Fibroblast of skin of abdomen (primary cell): ENCODE results near the gene GRB10.

ENCODE experiments used
- DNase-seq: peaks from one replicate; pipeline ENCODE4 v3.0.0-alpha.2; 2013

The GRB10 gene

DNA sequence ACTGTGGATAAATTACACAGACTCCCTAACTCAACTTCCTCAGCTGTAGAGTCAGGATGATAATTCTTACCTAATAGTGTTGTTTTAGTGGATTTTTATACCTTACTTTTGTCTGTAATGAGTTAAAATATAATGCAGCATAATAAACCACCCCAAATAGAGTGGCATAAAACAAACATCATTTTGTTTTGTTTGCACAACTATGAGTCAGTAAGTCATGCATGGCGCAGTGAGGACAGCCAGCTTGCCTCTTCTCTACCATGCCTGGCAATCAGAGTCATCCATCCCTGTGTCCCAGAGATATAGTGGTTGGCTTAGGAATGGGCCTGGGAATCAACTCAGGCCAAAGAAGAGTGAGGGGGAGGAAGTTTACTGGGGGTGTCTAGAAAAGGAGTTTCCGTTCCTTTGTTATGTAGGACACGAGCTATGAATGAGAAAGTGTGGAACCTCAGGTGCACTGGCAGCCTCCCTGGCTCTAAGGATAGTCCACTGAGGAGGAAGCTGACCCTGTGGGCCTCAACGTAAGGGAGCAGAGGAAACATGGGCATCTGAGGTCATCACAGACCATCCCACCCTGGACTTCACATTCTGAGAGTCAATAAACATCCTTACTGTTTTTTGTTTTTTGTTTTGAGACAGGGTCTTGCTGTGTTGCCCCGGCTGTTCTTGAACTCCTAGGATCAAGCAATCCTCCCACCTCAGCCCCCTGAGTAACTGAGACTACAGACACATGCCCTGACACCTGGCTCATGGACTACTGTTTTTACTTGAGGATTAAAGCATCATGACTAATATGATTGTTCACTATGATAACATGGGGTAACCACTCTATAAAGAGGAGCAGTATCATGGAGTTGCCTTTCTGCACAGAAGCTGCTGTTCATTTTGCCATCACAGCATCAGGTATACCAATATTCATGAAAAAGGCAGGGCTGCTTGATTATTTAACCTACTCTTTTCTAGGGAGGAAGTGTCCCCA, 21.0 kb upstream of the GRB10 start:
- DNase-seq: no peak

DNA sequence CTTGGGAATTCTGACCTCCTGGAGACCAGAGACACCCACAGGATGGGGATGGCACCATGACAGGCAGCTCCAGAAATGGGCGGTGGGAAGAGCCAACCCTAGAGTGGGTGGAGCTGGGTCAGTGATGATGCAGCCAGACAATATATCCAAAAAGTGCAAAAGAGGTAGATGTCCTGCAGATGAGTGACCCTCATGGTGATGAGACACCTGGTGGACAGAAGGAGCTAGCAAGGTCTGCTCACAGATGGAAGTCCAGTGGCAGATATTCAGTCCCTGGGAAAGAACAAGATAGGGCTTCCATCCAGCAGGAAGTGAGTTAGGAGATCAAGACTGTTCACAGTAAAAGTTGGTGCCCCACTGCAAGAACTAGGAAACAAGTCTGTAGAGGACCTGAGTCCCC, 19.2 kb upstream of the GRB10 start:
- DNase-seq: no peak

DNA sequence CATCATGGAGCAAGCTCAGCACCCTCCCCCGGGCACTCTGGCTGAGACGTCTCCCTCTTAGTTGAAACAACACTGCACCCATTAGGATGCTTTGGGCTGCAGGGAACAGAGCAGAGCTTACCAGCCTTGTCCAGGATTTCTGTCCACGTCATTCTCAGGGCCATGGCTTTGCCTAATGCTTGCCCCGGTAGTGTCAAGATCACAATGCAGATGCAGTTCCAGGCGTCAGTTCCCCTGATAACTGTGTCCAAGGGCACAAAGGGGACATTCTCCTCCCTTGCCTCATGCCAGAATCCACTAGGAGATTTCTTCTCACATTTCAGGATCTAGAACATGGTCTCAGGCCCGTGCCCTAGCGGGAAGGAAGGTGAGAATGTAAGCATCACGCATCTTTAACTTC, 17.2 kb upstream of the GRB10 start:
- DNase-seq: no peak

DNA sequence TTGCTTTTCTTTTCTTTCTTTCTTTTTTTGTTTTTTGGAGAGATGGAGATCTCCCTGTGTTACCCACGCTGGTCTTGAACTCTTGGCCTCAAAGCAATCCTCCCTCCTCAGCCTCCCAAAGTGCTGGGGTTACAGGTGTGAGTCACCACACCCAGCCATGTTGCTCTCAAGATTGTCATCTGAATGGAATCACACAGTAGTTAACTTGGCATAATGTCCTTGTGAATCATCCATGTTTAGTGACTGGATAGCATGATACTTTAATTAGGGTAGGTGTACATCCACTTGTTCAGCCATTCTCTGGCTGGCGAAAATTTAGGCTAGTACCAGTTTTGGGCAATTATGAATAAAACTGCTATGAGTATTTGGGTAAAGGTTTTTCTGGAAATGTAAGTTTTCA, 15.4 kb upstream of the GRB10 start:
- DNase-seq: no peak

DNA sequence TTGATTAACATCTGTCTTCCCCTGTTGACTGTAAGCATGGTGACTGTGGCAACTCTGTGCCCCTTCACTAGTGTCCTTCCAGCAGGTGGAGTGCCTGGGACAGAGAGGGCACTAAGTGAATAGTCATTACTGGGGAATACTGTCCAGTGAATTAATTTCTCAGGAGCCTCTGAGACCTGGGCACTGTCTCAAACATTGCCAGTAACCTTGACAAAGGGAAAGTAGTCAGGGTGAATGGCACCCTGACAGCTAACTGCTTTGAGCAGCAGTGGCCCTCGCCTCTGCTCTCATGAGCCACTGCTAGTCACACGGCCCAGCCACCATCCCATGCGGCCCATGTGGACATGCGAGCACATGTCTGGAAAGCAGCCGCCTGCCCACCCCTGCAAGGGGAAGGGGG, 13.1 kb upstream of the GRB10 start:
- DNase-seq: no peak

DNA sequence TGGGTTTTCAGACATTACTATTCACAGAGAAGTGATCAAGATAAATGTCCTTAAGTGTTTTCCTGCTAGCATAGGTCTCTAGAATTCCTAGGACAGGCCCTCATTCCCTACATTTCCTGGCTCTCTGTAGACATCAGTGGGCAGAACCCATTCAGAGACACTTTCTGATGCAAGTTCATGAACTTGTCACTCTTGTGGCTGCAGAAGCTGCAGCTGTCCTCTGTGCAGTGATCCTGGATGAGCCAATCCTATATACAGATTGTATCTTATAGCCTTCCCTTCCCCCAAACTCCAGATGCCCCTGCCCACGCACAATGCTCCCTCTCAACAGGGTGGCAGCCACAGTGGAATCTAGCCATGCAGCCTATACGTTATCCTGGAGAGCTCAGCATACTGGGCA, 12.6 kb upstream of the GRB10 start:
- no peak for DNase-seq

DNA sequence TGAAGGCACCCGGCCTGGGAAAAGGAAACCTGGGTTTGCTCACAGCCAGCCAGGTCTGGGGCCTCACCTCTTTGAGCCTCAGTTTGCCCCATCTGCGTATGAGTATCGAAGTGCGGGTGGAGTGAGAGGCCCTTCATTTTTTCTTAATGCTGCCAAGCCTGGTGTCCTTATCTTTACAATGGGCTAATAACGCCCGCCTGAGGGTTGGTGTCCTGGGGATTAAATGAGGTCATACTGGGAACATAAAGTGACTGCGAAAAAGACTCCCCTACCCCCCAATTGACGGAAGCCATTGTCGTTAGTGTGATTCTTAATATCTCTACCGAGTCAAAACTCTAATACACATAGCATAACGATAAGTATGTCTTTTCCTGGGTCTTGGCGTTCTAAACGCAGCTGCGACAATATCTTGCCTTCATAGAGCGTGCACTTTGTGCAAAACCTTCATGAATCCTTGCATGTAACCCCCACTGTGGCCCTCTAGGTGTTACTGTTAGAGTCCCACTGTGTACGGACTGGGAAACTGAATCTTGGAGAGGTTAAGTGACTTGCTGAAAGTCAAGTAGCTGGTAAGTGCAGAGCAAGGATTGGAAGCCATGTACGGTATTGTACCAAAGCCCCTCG, 11.4 kb upstream of the GRB10 start:
- DNase-seq: no peak

DNA sequence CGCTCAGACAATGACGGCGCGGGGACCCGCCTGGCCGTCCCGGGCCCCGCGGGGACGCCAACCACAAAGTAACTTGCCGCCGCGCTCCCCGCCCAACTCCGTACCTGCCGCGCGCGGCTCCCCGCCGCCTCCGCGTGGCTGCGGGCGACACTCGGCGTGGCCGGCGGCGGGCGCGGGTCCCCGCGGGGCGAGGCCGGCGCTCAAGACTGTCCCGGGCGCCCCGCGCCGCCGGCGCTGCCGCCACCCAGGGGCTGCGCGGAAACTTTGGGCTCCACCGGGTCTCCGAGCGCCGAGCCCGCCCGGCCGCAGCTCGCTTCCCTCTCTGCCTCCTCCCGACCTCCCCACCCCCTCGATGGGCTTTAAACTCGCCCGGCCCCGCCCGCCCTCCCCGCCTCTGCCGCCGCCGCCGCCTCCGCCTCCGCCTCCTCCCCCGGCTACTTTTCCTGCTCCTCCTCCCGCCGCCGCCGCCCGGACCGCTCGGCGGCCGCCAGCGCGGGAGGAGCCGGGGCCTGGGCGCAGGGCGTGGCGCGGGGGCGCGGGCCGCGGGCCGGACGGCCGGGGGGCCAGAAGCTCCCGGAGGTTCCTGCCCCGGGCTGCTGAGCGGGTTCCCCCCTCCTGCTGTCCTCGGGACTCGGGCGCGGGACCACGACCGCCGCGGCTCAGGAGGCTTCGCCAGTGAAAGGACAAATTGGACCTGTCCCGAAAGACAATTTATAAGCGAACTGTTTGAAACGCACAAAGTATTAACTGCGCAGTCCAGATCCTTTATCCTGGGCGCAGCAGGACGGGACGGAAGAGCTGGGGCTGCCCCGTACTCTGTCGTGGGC, 10.6 kb upstream of the GRB10 start:
- DNase-seq: peak; percentile 78

DNA sequence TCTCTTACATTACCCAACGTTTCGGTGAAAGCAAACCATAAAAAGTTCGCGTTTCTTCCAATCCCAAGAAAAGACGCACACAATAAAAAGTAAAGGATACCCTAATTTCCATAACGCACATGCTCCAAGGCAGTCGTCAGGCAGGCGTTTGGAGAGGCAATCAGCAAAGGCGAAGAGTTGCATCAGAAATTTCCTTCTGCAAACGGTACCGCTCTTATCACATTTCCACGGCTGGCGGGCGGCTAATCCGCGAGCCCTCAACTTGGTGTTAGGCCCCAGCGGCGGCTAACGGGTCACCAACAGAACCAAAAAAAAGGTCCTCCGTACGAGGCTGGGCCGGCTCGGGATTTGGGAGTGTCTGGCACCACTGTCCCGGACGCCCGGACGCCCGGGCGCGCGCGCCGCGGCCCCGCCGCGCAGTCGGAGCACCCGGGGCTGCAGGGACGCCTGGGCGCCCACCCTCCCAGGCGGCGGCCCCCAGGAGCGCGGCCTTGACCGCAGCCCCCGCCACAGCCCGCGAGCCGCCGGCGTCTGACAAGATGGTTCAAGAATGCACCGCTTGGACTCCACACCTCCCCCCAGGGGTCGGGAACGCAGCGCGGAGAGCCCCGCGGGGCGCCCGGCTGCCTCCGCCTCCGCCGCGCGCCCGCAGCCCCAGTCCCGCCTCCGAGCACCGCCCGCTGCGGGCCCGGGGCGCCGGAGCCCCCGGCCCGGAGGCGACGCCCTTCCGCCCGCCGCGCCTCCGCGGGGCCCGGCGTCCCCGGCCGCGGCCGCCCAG, 9.8 kb upstream of the GRB10 start:
- DNase-seq: peak; percentile 81

DNA sequence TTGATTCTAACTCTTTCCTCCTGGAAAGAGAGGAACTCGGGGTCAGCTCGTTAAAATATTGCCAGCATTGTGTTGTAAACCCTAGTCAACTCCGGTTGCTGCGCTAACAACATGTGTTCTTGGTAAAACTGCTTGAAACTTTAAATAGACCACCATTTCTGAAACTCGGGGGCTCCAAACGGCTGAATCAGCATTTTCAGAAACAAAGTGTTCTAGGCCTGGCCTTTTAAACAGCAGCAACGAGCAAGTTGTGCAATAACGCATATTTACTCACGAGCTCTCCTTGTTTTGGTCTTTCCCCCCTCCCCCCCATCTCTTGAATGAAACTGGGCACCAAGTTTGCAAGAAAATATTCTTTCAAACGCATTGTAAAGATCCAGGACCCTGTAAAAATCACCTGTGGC, 9.2 kb upstream of the GRB10 start:
- DNase-seq: peak; percentile 47

DNA sequence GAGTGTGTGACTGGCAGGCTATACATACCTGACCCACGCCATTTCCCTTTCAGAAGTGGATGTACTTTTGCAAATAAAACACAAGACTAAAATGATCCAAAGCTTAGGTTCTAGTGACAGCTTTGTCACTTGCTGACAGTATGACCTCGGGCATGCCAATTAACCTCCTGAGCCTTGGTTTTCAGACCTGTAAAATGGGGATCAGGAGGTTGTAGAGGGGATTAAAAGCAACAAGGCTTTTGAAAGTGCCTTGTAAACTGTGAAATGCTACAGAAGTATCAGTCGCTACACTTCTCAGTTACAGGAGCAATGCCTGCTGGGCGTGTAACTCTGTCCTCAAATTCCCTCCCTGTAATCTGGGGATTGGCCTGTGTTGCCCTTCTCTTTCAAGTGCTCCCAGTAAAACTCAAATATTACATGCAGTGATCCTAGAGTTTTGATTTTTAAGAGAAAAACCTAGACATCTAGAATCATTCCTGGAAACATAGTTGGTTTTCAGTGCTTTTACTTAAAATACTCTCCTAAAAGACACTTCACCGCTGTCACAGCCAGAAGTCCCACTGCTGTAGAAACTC, 8.8 kb upstream of the GRB10 start:
- DNase-seq: no peak

DNA sequence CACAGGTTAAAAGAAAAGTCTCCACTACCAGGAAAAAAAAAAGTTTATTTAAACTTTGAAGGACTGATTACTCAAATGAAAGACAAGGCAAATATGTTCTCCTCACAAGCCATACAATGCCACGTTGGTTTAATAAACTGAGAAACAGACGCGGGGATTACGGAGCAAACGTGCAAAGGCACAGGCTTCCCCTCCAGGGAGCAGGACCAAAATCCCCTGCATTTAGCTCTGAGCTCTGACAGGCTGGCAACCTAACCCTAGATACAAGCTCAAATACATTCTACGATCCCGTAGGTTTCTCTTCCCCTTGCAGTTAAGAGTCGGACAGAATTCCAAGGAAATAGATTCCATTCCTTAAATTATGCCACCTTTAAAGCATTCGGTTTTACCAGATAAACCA, 7.7 kb upstream of the GRB10 start:
- DNase-seq: no peak

DNA sequence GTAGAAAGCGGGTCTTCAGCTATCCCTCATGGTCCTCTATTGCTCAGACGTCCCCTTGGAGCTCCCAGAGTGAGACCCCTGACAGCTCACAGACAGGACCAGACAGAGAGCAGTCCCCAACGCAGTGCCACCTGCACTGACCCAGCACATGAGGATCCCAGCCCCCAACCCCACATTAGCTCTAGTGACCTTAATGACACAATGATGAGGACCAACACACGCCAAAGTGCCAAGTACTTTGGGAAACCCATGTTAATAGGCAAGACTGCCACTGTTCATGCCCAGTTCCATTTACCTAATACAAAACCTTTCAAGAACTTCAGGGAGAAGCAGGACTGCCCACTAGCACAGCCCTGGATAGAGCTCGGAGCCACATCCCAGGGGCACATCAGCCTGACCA, 5.7 kb upstream of the GRB10 start:
- DNase-seq: no peak

DNA sequence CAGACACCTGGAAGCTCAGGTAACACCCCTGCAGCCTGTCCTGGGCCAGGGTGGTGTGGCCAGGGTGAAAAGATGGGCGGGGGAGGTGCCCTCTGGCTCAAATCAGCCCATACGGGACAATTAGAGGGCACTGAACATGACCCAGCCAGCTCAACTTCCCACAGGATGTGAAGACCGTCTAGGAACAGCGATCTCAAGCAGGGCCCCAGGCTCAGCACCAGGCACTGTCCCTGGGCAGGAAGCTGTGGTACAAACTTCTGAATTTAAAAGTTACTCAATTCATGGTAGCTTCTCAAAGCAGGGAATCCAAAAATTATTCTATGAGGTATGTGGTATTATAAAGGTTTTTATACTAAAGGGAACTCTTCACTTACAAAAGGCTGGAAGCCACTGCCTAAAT, 5.1 kb upstream of the GRB10 start:
- DNase-seq: no peak

DNA sequence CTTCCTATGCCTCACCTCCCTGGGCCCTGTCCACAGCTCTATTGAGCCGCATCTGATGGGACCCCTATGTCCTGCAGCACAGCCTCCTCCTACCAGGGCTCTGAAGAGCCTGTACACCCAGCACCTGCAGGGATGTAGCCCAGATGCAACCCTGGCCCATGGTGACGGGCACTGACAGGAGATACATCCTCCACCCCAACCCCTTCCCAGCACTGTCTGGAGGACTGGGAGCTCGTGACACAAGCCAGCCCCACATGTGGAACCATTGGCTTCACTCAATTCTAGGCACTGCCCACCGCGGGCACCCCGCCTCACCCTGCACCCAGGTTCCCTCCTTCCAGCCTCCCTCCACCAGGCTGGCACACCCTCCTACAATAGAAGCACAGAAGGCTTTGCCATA, 2.6 kb upstream of the GRB10 start:
- no peak for DNase-seq

DNA sequence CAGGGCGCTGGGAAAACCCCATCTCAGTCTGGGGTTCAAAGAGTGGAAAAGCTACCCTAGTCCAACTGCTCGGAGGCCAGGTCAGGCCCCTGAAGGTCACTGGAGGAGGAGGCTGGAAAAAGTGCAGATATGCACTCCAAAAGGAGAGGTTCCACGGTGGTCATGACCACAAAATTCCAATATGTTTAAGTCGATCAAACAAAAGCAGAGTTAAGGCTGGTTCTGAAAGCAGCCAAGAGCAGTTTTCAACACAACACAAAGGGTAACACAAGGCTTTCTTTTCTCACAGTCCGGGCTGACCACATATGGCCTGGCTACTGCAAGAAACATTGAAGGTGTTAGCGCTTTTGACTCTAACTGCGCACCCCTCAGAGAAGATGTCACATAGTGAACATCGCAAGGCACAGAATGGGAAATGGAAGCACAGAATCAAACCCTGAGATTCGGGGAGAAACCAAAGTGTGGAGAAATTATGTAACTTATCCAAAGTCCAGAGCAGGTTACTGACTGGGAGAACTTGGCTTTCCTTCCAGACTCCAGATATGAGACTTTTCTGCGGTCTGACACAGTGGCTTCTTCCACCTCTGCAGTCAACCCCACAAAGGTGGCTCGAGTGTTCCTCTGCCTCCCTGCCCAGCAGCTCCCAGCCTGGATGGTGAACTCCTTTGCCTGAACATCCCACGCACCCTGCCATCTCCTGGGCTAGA, 1.3 kb upstream of the GRB10 start:
- peak; percentile 20 for DNase-seq

DNA sequence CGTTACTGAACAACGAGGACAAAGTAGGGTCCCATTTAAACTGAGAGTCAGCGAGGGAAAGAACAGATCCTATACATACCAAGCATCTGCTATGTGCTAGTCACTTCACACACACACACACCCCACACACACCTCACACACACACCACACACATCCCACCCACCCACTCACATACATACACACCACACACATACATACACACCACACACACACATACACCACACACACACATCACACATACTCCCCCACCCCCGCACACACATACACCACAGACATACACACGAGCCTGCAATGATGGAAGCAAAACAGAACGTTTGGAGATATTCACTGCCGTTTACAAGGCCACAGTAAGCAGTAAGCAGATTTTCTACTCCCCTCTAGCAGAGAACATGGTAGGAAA, 607 bp upstream of the GRB10 start:
- no peak for DNase-seq

DNA sequence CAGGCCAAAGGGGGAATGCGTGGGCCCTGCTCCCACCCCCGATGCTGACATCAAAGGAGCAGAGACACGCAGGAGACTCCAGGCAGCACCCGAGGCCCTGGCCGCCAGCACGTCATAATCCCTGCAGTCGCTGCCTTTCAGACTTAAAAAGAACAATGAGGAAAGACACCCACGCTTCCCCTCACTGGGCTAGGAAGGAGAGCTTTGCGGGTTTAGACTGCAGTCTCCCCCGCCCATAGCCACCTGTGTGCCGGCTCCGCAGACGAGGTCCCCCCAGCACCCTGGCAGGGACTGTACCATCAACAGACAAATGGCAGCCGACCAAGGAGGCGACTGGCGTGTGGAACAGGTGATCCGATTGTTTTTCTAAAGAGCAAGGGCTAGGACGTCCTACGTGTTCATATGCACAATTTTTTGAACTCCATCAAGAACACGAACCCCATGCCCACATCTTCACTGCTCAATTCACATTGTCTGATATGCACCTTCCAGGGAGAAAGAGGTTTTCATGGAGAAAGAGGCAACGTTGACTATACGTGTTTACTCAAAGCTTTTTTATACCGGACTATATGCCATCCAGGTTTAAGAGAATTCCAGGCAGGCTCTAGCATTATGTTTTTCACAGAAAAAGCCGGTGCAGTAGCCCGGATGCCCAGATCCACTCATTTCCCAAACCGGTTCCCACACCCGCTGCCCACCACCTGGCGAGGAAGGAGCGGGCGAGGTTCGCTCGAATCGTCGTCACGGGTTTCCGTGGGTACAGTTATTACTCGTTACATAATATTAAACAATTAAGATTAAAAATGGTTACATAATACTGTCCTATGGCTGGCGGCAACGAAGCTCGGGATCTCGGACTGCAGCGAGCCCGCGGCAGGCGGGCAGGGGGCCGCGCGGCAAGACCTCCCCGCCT, 1.1 kb downstream of the GRB10 start:
- no peak for DNase-seq

DNA sequence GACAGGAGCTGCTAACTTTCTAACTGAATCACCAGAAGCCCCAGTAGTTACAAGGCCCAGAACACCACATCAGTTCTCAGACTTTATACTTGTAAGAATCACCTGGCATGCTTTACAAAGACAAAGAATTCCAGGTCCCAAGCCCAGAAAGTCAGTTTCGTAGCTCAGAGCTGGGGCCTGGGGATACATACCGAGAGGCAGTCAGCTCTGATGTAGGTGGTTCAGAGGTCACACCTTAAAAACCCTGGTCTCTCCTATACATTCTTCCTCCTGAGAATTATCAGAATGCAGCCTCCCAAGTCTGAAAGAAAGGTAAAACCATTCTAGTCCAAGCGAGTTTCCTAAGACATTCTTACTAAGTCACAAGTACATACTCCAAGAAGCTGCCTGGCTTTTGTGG, 2.3 kb downstream of the GRB10 start:
- DNase-seq: no peak

DNA sequence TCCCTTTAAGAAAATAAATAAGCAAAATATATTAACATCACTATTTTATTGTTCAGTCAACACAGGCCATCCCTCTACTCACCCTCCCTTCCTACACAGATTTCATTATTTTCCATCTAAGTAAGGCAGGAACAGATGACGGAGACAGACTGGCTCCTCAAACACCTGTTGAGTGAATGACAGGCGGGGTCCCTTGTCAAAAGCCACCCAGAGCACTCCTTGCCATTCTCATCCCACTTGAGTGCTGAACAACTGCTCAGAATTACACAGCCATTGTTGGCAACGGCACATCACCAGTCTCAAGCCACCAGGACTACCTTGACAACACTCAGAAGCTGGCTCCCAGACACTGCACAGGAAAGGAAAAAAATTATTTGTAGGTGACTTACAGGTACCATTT, 3.3 kb downstream of the GRB10 start:
- DNase-seq: no peak
